Activated CD4-positive, alpha-beta T cell treated with anti-CD3 and anti-CD28 coated beads, Interleukin-2, amount 50 U/mL, for 24 hours (primary cell): Measurements from ENCODE around the gene PLEKHO1.
"Not testable (repeated sequence)": the region's sequence is repeated elsewhere in the genome, so short reads cannot be mapped to it uniquely, and the experiment has no call there.

Source experiments
- DNase-seq, 2 donors: peaks; one replicate each; pipeline ENCODE4 v3.0.0-alpha.2; 2020; ENCODE audit warnings: low read depth in 1 of 2, low spot score in 1 of 2

PLEKHO1 gene, protein sequence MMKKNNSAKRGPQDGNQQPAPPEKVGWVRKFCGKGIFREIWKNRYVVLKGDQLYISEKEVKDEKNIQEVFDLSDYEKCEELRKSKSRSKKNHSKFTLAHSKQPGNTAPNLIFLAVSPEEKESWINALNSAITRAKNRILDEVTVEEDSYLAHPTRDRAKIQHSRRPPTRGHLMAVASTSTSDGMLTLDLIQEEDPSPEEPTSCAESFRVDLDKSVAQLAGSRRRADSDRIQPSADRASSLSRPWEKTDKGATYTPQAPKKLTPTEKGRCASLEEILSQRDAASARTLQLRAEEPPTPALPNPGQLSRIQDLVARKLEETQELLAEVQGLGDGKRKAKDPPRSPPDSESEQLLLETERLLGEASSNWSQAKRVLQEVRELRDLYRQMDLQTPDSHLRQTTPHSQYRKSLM

DNA sequence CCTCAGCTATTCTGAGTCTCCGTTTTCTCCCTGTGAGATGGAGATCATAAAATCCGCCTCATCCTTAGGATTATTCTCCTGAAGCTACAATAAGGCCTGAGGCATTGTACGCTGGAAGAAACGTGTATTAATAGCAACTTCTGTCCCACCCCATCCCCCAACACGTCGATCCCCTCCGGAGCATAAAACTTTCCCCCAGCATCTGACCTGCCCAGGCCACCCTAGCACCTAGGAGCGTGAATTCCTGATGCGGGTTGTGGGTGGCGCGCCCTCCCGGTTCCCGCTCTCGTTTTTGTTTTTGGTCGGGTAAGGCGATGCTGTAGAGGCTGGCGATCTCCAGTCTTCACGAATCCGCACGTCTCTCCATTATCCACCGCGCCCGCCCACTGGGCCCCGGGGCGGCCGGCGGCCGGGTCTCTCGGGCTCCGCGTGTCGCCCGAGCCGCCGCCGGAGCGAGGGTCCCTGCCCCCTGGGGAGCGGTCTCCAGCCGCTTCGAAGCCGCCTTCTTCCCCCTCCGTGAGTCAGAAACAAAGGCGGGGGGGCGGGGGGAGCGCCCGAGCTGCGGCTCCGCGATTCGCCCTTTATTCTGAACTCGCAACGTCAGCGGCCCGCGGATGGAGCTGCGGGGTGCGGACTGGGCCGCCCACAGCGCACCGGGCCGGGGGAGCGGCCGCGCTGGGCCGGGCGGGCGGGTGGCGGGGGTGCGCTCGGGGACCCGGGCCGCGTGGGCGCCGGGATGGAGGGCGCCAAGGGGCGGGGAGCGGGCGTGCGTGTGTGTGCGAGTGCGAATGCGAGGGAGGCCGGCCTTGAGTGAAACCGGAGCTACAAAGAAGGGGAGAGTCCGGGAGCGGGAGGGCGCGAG, at the start of gene PLEKHO1:
PLEKHO1 (plus strand) TSS at position 646 of the 862 bp plus-strand sequence. CDS start 342 bp downstream, outside the sequence.
- peak; percentile 63 to 74 for DNase-seq

DNA sequence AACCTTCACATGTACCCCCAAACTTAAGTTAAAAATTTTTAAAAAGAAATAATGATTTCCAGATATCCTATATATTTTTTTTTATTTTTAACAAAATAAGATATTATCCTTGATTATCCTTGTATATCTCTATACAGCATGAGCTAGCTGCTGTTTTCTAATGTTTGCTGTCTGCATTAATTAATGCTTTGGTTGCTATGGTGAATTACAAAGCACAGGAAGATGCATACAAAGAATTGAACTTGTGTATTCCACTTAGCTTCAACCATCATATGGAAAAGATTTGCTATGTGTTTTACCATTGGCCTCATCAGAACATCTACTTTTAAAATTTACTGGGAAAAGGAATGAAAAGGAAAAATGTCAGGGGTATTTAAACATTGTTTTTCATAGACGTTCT, 46.7 kb upstream of the PLEKHO1 start:
- DNase-seq: no peak

DNA sequence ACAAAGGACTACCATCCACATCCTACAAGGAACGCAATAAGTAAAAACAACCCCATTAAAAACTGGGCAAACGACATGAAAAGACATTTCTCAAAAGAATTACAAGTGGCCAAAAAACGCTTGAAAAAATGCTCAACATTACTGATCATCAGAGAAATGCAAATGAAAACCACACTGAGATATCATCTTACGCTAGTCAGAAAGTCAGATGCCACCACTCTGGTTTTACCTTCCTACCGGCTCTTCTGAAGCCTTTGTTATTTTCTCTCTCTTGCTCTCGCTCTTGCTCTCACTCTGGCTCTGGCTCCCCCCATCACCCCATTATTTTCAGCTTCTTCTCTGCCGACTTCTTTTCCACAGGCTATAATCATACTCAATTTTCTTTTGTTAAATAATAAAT, 43.4 kb upstream of the PLEKHO1 start:
- DNase-seq: no peak

DNA sequence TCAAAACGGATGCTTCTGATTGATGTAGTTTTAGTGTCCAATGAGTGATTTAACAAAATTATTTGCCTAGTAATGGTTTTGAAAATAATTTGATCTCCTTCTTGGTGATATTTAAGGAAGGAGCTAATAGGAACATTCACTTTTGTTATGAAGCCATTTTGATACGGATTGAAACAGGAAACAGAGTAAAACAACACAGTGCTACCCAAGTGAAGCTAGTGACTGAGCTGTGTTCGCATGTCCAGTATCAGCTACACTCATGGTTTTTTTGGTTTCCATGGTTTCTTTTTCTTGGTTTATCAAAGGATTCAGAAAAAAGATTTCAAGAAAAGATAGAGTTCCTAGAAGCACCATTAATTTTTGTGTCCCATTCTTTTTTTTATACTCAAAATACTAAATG, 40.1 kb upstream of the PLEKHO1 start:
- DNase-seq: no peak

DNA sequence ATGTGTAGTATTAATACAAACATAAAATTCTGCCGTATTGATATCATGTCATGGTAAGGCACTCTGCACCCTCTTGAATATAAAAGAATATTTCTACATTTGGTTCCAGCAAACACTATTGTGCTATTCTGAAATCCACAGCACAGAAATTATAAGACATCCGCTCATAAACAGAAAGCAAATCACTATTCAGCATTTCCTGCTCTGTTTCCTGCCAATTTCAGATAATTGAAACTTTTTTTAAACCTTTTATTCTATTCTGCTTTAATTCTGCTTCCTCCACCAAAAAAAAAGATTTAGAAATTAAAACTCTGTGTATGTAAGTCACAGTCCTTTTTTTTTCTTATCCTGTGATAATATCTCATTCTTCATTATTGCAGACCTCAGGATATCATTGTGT, 39.6 kb upstream of the PLEKHO1 start:
- no peak for DNase-seq

DNA sequence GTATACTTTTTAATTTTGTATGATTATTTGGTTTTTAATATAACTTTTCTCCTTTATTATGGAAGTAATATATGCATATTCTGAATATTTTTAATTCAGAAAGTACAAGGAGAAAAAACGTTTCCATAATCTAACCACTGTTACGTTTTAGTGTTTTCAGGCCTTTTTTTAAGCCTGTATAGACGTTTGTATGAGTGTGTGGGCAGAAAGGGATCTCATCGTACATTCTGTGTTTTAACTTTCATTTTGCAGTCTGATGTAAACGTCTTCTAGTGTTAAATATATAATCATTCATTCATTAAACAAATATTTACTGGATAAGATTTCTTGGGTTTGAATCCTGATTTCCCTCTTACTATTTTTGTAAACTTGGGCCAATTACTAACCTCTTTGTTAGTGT, 38.0 kb upstream of the PLEKHO1 start:
- no peak for DNase-seq

DNA sequence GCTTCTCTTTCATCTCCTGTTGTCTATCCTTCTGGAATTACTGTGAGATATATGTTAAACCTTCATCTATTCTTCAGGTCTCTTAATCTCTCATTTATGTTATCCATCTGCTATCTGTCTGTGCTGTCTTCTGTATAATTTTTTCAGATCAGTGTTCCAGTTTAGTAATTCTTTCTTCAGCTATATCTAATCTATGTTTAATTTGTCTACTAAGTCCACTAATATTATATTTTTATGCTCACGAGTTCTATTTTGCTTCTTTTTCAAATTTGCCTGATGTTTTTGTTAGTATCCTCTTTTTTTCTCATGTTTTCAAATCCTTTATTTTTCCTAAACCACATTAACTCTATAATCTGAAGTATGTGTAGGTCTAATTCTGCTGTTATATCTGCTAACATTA, 34.6 kb upstream of the PLEKHO1 start:
- no peak for DNase-seq

DNA sequence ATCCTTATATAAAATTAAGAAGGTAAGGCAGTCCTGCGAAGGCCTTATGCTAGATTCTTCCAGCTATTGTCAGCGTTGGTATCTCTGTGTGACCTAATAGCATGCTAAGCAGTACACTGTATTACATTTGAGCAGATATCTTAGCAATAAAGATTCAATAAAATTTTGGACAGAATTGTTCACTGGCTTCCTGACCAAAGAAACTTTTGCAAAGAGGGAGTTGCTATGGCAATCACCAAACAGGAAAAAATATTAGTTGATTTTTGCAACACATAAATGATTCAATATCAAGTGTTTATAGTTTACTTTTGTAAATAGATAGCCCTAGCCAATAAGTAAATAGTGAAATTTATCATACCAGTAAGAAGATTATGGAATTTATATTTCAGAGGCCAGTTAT, 31.0 kb upstream of the PLEKHO1 start:
- no peak for DNase-seq

DNA sequence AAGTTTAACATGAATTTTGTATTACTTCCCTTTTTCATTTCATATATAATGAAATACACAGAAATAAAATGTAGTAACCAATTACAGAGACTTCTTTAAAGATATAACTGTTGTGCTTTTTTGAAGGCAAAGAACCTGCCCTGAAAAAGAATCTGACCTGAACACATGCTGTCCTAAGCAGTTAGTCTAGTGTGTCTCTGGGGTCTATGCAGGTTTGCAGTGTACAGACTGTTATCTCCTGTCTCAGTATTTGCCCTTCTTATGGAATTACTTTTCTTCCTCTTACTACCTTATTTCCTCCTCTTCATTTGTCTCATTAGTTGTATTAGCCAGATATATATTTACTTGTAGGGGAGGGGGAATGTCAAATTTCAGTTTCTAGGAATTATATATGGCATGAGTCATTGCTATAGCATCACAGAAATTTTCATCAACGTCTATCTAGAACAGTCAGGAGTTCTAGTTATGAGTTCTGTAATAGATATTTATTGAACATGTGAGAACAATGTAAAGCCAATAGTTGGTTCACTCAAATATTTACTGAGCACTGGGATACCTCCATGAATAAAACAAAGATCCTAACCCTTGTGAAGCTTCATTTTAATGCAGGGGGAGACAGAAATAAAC, 28.4 kb upstream of the PLEKHO1 start:
- DNase-seq: no peak

DNA sequence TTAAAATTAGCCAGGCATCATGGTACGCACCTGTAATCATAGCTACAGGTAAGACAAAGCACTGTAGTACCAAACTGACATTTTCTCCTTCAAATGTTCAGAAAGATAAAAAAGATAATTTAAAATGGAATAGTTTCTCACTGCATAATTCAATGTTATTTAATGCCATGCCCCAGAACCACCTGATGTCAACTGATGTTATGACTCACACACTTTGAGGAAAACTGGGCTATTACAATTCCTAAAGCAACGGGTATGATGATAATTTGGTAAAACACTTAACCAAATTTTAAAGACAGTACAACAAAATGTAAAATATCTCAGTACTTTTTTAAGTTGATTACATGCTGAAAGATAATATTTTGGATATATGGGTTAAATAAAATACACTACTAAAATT, 22.9 kb upstream of the PLEKHO1 start:
- no peak for DNase-seq

DNA sequence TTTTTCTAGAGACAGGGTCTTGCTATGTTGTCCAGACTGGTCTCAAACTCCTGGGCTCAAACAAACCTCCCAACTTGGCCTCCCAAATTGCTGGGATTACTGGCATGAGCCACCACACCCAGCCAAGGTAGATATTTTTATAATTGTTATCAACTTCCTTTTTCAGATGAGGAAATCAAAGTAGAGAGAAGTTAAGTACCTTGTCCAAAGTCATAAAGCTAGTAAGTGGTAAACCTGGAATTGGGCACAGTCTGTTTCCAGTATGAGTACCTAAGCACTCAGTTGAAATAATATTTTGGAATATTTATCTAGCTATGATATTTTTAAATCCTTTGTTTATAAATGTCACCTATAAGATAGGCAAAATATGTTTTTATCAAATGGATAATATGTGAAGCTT, 22.3 kb upstream of the PLEKHO1 start:
- no peak for DNase-seq

DNA sequence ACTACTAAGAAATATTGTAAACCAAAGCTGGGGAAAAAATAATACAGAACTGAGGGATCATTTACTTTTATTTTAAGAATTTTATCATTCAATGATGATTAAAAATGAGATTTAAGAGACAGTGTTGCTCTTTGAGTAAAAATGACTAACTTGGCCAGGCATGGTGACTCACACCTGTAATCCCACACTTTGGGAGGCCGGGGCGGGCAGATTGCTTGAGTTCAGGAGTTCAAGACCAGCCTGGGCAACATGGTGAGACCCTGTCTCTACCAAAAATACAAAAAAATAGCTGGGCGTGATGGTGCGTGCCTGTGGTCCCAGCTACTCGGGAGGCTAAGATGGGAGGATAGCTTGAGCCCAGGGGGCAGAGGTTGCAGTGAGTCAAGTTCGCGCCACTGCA, 21.8 kb upstream of the PLEKHO1 start:
- peak in 1 of 2 donors; percentile 27 for DNase-seq

DNA sequence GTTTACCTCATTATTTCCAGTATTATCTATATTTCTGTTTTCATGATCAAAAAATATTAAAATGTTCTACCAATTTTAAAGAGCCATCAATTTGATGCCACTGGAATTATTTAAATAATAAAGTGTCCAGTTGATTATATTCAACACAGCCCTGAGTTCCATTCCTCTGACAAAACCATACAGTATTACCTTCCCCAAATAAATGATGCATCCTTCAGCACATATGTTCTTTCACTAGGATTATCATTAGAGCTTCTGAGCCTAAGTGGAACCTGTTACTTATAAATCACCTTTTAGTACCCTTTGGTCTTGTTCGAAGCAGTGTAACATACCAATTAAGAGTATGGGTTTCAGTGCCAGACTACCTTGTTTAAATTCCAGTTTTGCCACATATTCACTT, 17.3 kb upstream of the PLEKHO1 start:
- no peak for DNase-seq

DNA sequence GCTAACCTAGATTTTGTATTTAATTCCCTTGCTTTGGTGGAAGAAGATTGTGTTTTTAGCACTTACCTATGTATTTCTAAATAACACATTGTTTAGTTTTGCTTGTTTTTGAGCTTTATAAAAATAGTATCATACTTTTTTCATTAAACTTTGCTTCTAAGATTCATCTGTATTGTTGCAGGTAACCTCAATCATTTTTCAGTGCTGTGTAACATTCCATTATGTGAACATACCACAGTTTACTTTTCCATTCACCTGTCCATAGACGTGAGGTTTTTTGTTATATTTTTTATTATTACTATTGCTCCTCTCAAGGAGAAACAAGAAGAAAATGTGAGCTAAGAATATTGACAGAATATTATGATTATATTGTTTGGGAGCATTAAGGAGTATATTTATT, 15.2 kb upstream of the PLEKHO1 start:
- DNase-seq: no peak

DNA sequence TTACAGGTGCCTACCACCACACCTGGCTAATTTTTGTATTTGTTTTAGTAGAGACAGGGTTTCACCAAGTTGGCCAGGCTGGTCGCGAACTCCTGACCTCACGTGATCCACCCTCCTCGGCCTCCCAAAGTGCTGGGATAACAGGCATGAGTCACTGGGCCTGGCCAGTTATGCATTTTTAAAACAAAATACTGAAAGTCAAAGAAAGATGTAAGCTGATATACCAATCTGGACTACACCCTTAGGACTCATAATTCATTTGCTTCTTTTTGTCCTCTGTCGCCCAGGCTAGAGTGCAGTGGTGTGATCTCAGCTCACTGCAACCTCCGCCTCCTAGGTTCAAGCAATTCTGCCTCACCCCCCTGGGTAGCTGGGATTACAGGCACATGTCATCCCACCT, 14.3 kb upstream of the PLEKHO1 start:
- DNase-seq: not testable (repeated sequence)

DNA sequence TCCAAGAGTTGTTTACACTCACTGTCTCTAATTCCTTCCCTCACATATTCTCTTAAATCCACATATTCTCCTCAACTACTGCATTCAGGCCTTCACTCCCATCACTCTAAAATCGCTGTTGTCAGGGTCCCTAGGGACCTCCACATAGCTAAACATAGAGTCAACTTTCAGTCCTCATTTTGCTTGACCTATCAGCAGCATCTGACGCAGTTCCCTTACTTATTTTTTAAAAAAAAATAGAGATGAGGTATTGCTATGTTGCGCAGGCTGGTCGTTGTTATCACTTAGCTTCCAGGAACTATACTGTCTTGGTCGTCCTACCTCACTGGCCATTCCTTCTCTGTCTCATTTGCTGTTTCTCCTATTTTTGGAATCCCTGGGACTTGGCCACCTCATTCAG, 11.7 kb upstream of the PLEKHO1 start:
- DNase-seq: no peak

DNA sequence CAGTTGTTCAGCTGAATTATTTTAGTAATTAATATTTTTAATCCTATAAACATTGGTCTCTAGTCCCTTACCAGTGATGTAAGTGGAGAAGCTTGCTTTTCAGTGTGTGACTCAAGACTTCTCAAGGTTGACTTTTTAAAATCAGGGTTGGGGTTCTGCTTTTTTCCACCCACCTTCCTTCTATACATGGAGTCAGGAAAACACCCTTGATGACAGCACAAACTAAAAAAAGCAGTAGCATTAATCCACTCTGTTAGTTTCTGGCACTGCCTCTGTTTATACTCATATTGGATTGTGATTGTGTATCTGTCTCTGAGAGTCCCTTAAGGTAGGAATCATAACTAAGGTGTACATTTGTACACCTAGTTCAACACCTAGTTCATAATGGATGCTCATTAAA, 8.3 kb upstream of the PLEKHO1 start:
- DNase-seq: no peak

DNA sequence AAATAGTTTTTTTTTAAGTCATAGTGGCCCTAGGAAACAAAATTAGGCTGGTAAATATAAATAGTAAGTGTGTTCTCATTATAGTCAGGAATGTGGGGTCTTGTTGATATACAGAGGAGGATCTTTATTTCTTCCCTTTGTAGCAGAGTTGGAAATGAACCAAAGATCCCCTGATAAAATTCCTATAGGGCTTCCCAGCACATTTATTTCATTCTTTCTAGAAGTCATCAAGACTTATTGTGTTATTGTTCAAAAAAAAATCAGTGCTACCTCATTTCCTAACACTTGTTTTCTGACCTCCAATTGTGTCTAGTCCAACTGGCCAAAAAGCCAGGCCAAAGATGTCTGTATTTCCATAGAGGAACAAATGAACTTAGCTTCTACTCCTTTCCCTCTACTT, 7.6 kb upstream of the PLEKHO1 start:
- no peak for DNase-seq

DNA sequence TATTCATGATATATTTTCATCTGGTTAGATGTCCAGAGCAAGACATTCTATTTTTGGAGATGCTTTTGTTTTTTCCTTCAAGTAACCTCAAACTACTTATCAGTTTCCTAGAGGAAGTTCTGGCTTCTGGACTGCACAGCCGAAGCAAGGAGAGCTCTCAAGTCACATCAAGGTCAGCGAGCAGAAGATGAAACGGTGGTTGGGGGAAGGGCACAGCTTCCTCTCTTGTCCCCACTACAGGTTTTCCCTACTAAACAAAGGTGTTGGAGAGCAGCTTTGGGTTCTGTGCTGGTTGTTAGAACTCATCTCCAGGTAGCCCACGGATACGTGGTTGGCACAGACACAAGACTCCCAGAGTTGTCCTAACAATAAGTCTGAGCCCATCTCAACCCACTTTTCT, 5.1 kb upstream of the PLEKHO1 start:
- no peak for DNase-seq

DNA sequence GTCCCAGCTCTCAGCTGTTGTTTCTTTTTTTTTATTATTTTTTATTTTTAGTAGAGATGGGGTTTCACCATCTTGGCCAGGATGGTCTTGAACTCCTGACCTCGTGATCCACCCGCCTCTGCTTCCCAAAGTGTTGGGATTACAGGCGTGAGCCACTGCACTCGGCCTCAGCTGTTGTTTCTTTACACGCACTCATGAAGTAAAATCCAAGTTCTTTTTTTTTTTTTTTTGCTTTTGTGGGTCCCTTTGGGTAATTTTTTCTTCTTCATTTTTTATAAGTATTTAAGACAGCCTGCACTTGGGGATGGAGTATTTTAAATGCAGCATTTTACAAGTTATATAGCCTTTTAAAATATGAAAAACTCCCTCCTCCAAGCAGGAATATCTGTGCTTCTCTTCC, 3.7 kb upstream of the PLEKHO1 start:
- not testable (repeated sequence) for DNase-seq

DNA sequence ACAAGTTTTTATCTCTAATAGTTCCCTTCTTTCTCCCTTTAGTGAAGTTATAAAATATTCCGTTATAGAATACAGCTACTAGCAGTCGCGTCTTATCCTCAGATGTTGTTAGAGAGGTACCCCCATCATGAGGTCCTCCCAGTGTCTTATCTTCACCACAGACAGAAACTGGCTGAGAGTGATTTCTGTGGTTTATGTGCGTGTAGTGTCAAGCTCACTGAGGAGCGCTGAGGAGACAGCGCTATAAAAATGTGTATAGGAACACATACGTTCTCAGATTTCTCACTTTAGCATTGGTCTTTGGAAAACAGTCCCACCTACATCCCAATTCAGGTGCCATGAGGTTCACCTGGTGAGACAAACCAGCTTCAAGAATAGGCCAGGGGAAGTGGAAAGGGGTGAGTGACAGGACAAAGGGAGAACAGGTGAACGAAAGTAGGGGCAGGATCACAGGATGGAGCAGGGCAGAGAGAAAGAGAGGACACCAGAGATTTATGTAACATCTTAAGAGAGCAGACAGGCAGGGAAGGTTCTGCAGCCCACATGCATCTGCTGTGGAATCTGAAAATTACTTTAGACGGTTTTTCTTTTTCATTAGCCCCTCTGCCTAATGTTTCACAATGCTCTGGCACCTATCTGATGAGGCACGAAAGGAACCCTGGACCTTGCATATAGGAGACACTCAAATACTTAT, 2.7 kb upstream of the PLEKHO1 start:
- DNase-seq: no peak
